HepG2 (cell line): ENCODE data around the gene DHRS11. TPM values are rescaled to one million over a fixed set of nuclear protein-coding genes. Genes with fewer than 3 reads are reported as not detected.

Experiments used
- ATAC-seq: fragments of 200-7000 bp; cut with Tn5 transposase; 3 replicates; pipeline ENCODE4 v1.9.1; 2020; ENCODE audit warnings: mild to moderate bottlenecking, moderate library complexity
- BruUV-seq: library from RNA; stranded (reverse); fragments of 400-500 nt; replicated peaks from 2 replicates; lab custom pipeline; 2021; lab: Mats Ljungman, UMichigan
- CTCF ChIA-PET: fragments of 300-600 bp; formaldehyde crosslinking; extraction: SDS; loops from one replicate; lab custom pipeline; 2021; ENCODE audit warnings: low total read pairs, inconsistent platforms, low intra/inter-chr PET ratio; lab: Yijun Ruan, JAX
- POLR2A ChIA-PET: fragments of 350-600 bp; sonication (Branson Sonifier 250); formaldehyde crosslinking; loops from one replicate; lab custom pipeline; 2020; ENCODE audit warnings: antibody characterized with exemption, inconsistent platforms; lab: Yijun Ruan, JAX
- DNase-seq: peaks from one replicate; pipeline ENCODE4 v3.0.0-alpha.2; 2015; ENCODE audit warnings: low spot score
- FAIRE-seq: peaks from 3 replicates; lab custom pipeline; 2011; peaks lifted over from hg19 to GRCh38; lab: Jason Lieb, UNC
- H2AFZ ChIP-seq: one replicate; pipeline ENCODE4 v1.6.1; 2011; ENCODE audit warnings: low read length, inconsistent platforms
- H3K27ac ChIP-seq: fragments of 300-600 bp; 3 replicates; pipeline ENCODE4 v1.8.0; 2011; ENCODE audit warnings: mixed run types, mild to moderate bottlenecking, mixed read lengths, low read length, inconsistent platforms; ENCODE audit not compliant: insufficient read depth; ENCODE audit errors: extremely low read length
- H3K27me3 ChIP-seq, 2 experiments: fragments of 200-600 bp in 1 of 2; 2 replicates in 1 of 2; 3 replicates in 1 of 2; pipeline versions ENCODE4 v1.6.0 to v1.8.0; 2011; ENCODE audit warnings: low read length in 2 of 2, mild to moderate bottlenecking in 2 of 2, moderate library complexity in 2 of 2, inconsistent platforms in 1 of 2; ENCODE audit not compliant: insufficient read depth in 2 of 2, control insufficient read depth in 1 of 2
- H3K36me3 ChIP-seq, 2 experiments: fragments of 200-600 bp in 1 of 2; replicated peaks in 1 of 2; 2 replicates in 1 of 2; 3 replicates in 1 of 2; pipeline versions ENCODE4 v1.5.1 to v1.8.0; 2011; ENCODE audit warnings: low read length in 2 of 2, inconsistent platforms in 1 of 2; ENCODE audit not compliant: insufficient read depth in 2 of 2, control insufficient read depth in 1 of 2
- H3K4me1 ChIP-seq: 2 replicates; pipeline ENCODE4 v1.5.1; 2012; ENCODE audit warnings: low read length, inconsistent platforms; ENCODE audit not compliant: insufficient read depth
- H3K4me2 ChIP-seq: 2 replicates; pipeline ENCODE4 v1.6.0; 2011; ENCODE audit warnings: low read depth, low read length, inconsistent platforms
- H3K4me3 ChIP-seq, 3 experiments: fragments of 200-600 bp in 1 of 3; sonication (generic), shearing (Covaris generic) in 1 of 3; replicated peaks in 1 of 3; 2 replicates each; pipeline ENCODE4 v1.5.1; 2011 to 2016; ENCODE audit warnings: low read length in 3 of 3, inconsistent platforms in 2 of 3, low read depth in 2 of 3, mild to moderate bottlenecking in 2 of 3, control low read depth in 1 of 3, mixed read lengths in 1 of 3; ENCODE audit not compliant: insufficient read depth in 1 of 3
- H3K79me2 ChIP-seq: one replicate; pipeline ENCODE4 v1.6.1; 2011; ENCODE audit warnings: low read length, inconsistent platforms; ENCODE audit not compliant: insufficient read depth
- H3K9ac ChIP-seq: 2 replicates; pipeline ENCODE4 v1.6.0; 2011; ENCODE audit warnings: mild to moderate bottlenecking, low read depth, low read length, inconsistent platforms; ENCODE audit not compliant: insufficient read depth
- H3K9me3 ChIP-seq: 2 replicates; pipeline ENCODE4 v1.5.1; 2012; ENCODE audit warnings: mild to moderate bottlenecking, low read length
- H4K20me1 ChIP-seq: 2 replicates; pipeline ENCODE4 v1.6.0; 2011; ENCODE audit warnings: inconsistent platforms, mild to moderate bottlenecking, low read length, moderate library complexity; ENCODE audit not compliant: insufficient read depth
- CENPT ChIP-seq: sonication (generic); formaldehyde crosslinking; IDR thresholded peaks from 2 replicates; pipeline ENCODE4 v1.8.0; 2022; ENCODE audit warnings: low read depth, mild to moderate bottlenecking, moderate library complexity, missing genetic modification reagents
- DDIT3 ChIP-seq: sonication (generic); formaldehyde crosslinking; IDR thresholded peaks from 2 replicates; pipeline ENCODE4 v1.4.0; 2020; ENCODE audit warnings: mild to moderate bottlenecking, missing genetic modification reagents
- HMGXB4 ChIP-seq, 2 experiments: sonication (generic) in 1 of 2; formaldehyde crosslinking in 1 of 2; IDR thresholded peaks; 2 replicates each; pipeline versions ENCODE4 v1.4.0 to v1.6.1; 2018 to 2020; ENCODE audit warnings: missing genetic modification reagents in 2 of 2, borderline replicate concordance in 1 of 2, low read depth in 1 of 2, mild to moderate bottlenecking in 1 of 2, missing biosample characterization in 1 of 2
- HNF1B ChIP-seq: sonication (generic); formaldehyde crosslinking; IDR thresholded peaks from 2 replicates; pipeline ENCODE4 v1.5.1; 2020; ENCODE audit warnings: mild to moderate bottlenecking, moderate library complexity, missing genetic modification reagents
- NFYC ChIP-seq: IDR thresholded peaks from 2 replicates; pipeline ENCODE4 v1.6.1; 2016; ENCODE audit warnings: missing genetic modification reagents, missing compliant biosample characterization
- RBFOX2 ChIP-seq: fragments of 200-400 bp; formaldehyde crosslinking; IDR thresholded peaks from 2 replicates; pipeline ENCODE4 v1.6.1; 2017; ENCODE audit warnings: low read depth, mild to moderate bottlenecking, low read length
- RBM39 ChIP-seq: fragments of 200-400 bp; formaldehyde crosslinking; IDR thresholded peaks from one replicate; pipeline ENCODE4 v1.6.1; 2018; ENCODE audit warnings: antibody characterized with exemption, mild to moderate bottlenecking, low read depth, low read length; ENCODE audit not compliant: poor library complexity, severe bottlenecking
- SCMH1 ChIP-seq: sonication (generic); formaldehyde crosslinking; IDR thresholded peaks from 2 replicates; pipeline ENCODE4 v1.9.0; 2021; ENCODE audit warnings: missing genetic modification reagents, mild to moderate bottlenecking, borderline replicate concordance
- ZFP91 ChIP-seq: sonication (generic); formaldehyde crosslinking; IDR thresholded peaks from 2 replicates; pipeline ENCODE4 v1.9.0; 2022; ENCODE audit warnings: missing genetic modification reagents, mild to moderate bottlenecking, borderline replicate concordance
- ZNF34 ChIP-seq: sonication (generic); formaldehyde crosslinking; IDR thresholded peaks from 2 replicates; pipeline ENCODE4 v1.4.0; 2020; ENCODE audit warnings: mild to moderate bottlenecking, missing genetic modification reagents, borderline replicate concordance
- ZNF354B ChIP-seq: sonication (generic); formaldehyde crosslinking; IDR thresholded peaks from 2 replicates; pipeline ENCODE4 v1.8.0; 2022; ENCODE audit warnings: mild to moderate bottlenecking, missing genetic modification reagents
- ZNF691 ChIP-seq: sonication (generic); formaldehyde crosslinking; IDR thresholded peaks from 2 replicates; pipeline ENCODE4 v1.4.0; 2020; ENCODE audit warnings: missing genetic modification reagents, low read depth, mild to moderate bottlenecking, borderline replicate concordance
- ZNF749 ChIP-seq: sonication (generic); formaldehyde crosslinking; IDR thresholded peaks from 2 replicates; pipeline ENCODE4 v1.8.0; 2022; ENCODE audit warnings: mild to moderate bottlenecking, missing genetic modification reagents, moderate library complexity, borderline replicate concordance
- ZNF841 ChIP-seq: sonication (generic); formaldehyde crosslinking; IDR thresholded peaks from 2 replicates; pipeline ENCODE4 v1.8.1; 2023; ENCODE audit warnings: missing genetic modification reagents, borderline replicate concordance
- ZSCAN30 ChIP-seq: sonication (generic); formaldehyde crosslinking; IDR thresholded peaks from 2 replicates; pipeline ENCODE4 v1.5.0; 2020; ENCODE audit warnings: mild to moderate bottlenecking, missing genetic modification reagents
- WGBS: methylation state at CpG from one replicate; pipeline ENCODE4 v1.1.6; 2017; ENCODE audit warnings: low lambda C conversion rate; 5-methylcytosine and 5-hydroxymethylcytosine counted together
- in situ Hi-C: cut with HindIII; loops from 2 replicates; pipeline ENCODE4 v1.10.0; 2017; ENCODE audit warnings: low pct_unique_long_range_greater_than_20kb; ENCODE audit not compliant: extremely low pct_ligation_motif_present
- intact Hi-C: fragments of 100-400 bp; cut with micrococcal nuclease; formaldehyde crosslinking; loops from one replicate; pipeline ENCODE4 v1.10.0; 2022; ENCODE audit not compliant: unreplicated experiment
- polyA plus RNA-seq, 8 experiments: library from polyadenylated mRNA; depleted of rRNA in 3 of 8; stranded (reverse) in 7 of 8; unstranded in 1 of 8; fragments of >200 nt; fragmentation: Illumina TruSeq in 4 of 8; extraction: Trizol in 4 of 8; gene quantifications; 2 replicates each; pipeline versions ENCODE4 v1.2.1 to v1.2.3, GENCODE V29; 2011 to 2016; ENCODE audit warnings: low read depth in 4 of 8, missing spikeins in 1 of 8, mixed read lengths in 1 of 8; ENCODE audit not compliant: insufficient read depth in 1 of 8
- total RNA-seq, 5 experiments: library from RNA; depleted of rRNA; stranded (reverse); fragments of >200 nt; fragmentation: Illumina TruSeq; extraction: Trizol; gene quantifications; 2 replicates each; pipeline ENCODE4 v1.2.3, GENCODE V29; 2016; ENCODE audit warnings: low read depth in 1 of 5

The DHRS11 gene
- total and polyA plus RNA-seq, 2 of the 13 experiments (the other 11 are each of a cell fraction or from before 2014, with no cell fraction given): 28.4 to 41.9 TPM

GRCh38 chr17:36602924-36603384, 11.3 kb downstream of the DHRS11 start:
- in situ Hi-C loops (loop anchor here (25.0 kb wide), 1 partner anchor 634 kb away; no protein-coding TSS in a partner anchor), intact Hi-C loops (no loop called here)
- FAIRE-seq (no peak), ATAC-seq (no peak), DNase-seq (peak; percentile 67)
- peaks cover 42% of the 10 kb centered on the region for H3K4me1 ChIP-seq
- H3K27ac ChIP-seq: peak overlapping the region; percentile 91
- H3K4me2 ChIP-seq: peak overlapping the region; percentile 99
- H2AFZ ChIP-seq: no peak overlapping the region
- 0 out of 5 replicates have a peak, but pooled peaks cover 0 to 6% of the 10 kb centered on the region in 2 experiments for H3K36me3 ChIP-seq
- no peaks in the 10 kb centered on the region; a peak in 1 of 5 replicates for H3K27me3 ChIP-seq
- H3K79me2 ChIP-seq: peaks cover 23% of the 10 kb centered on the region
- ChIA-PET POLR2A (interaction anchor here (1.9 to 5.7 kb wide), 3 partner anchors 11 to 58 kb away, joined by 5 to 71 read pairs (median 65); partner anchors contain the start of genes DHRS11 and GGNBP2), CTCF (interaction anchor here (1.8 kb wide), 1 partner anchor 103 kb away, joined by 7 read pairs; no protein-coding TSS in a partner anchor)
- no TSS peak for BruUV-seq
- H3K9me3 ChIP-seq: no peaks in the 10 kb centered on the region
- WGBS: 2% methylated on average over 5 of the region's 5 CpGs
- H4K20me1 ChIP-seq: peaks cover 7% of the 10 kb centered on the region; the same call in 1 of the 2 replicates
- peak overlapping the region; percentile 71 to 90 (median 72) for H3K4me3 ChIP-seq
- H3K9ac ChIP-seq: peak overlapping the region; percentile 90
- TF ChIP-seq ZNF354B (CRISPR knock-in tag) (no peak), NFYC (CRISPR knock-in tag) (no peak), ZFP91 (no peak), HNF1B (CRISPR knock-in tag) (no peak), ZSCAN30 (CRISPR knock-in tag) (no peak), RBM39 (no peak), SCMH1 (no peak), ZNF841 (no peak), CENPT (CRISPR knock-in tag) (no peak), RBFOX2 (no peak), HMGXB4 (CRISPR knock-in tag; IDR thresholded peaks at IDR 0.05; ENCODE audit: borderline replicate concordance in 1 of 2, low read depth in 1 of 2) (0 out of 4 replicates have a peak, but pooled peaks have one; percentile 17 to 43), ZNF691 (CRISPR knock-in tag) (no peak), ZNF749 (CRISPR knock-in tag) (no peak), DDIT3 (no peak), ZNF34 (CRISPR knock-in tag) (no peak)
